SK-N-SH (cell line): ENCODE results near the gene P2RY6. TPM values are rescaled to one million over a fixed set of nuclear protein-coding genes. Genes with fewer than 3 reads are reported as not detected.
A peak's percentile ranks its signal among the peaks of the same experiment; 100 is the strongest.

Experiments
- CTCF ChIA-PET: fragments of 300-600, 350-600 bp; formaldehyde crosslinking; extraction: SDS; loops from one replicate; lab custom pipeline; 2021; lab: Yijun Ruan, JAX
- POLR2A ChIA-PET: fragments of 350-600 bp; sonication (Branson Sonifier 250); formaldehyde crosslinking; extraction: SDS; loops from one replicate; lab custom pipeline; 2020; ENCODE audit warnings: antibody characterized with exemption, inconsistent platforms; lab: Yijun Ruan, JAX
- DNase-seq: peaks from one replicate; pipeline ENCODE4 v3.0.0; 2012
- H2AFZ ChIP-seq: fragments of 200-600 bp; sonication (generic); 2 replicates; pipeline ENCODE4 v1.8.1; 2016; ENCODE audit warnings: antibody characterized with exemption, mild to moderate bottlenecking, low read depth
- H3F3A ChIP-seq: fragments of 200-600 bp; sonication (generic); replicated peaks from 2 replicates; pipeline ENCODE3; 2016; ENCODE audit warnings: antibody characterized with exemption, mild to moderate bottlenecking; ENCODE audit not compliant: insufficient read depth
- H3K27ac ChIP-seq, 2 experiments: fragments of 200-500 bp in 1 of 2; fragments of 200-600 bp in 1 of 2; sonication (Bioruptor generic) in 1 of 2; sonication (generic), shearing (Covaris generic) in 1 of 2; 2 replicates each; pipeline versions ENCODE4 v1.5.1 to v1.6.1; 2014 to 2016; ENCODE audit warnings: low read depth in 2 of 2, inconsistent platforms in 1 of 2, low read length in 1 of 2, mild to moderate bottlenecking in 1 of 2, mixed read lengths in 1 of 2
- H3K27me3 ChIP-seq: fragments of 200-600 bp; sonication (generic), shearing (Covaris generic); 2 replicates; pipeline ENCODE4 v1.6.1; 2016; ENCODE audit warnings: mixed run types; ENCODE audit not compliant: insufficient read depth
- H3K36me3 ChIP-seq, 2 experiments: fragments of 200-500 bp in 1 of 2; fragments of 200-600 bp in 1 of 2; sonication (Bioruptor generic) in 1 of 2; sonication (generic) in 1 of 2; replicated peaks in 1 of 2; 2 replicates each; pipeline versions ENCODE3 to v1.5.1; 2014 to 2016; ENCODE audit warnings: low read length in 1 of 2, mild to moderate bottlenecking in 1 of 2; ENCODE audit not compliant: insufficient read depth in 2 of 2, control insufficient read depth in 1 of 2
- H3K4me1 ChIP-seq, 2 experiments: fragments of 200-500 bp in 1 of 2; fragments of 200-600 bp in 1 of 2; sonication (Bioruptor generic) in 1 of 2; sonication (generic), shearing (Covaris generic) in 1 of 2; 2 replicates each; pipeline versions ENCODE4 v1.5.1 to v1.6.1; 2014 to 2016; ENCODE audit warnings: low read depth in 1 of 2, low read length in 1 of 2, mixed run types in 1 of 2; ENCODE audit not compliant: insufficient read depth in 2 of 2, control insufficient read depth in 1 of 2
- H3K4me2 ChIP-seq: fragments of 200-600 bp; sonication (generic), shearing (Covaris generic); 2 replicates; pipeline ENCODE4 v1.6.1; 2017; ENCODE audit warnings: mixed run types
- H3K4me3 ChIP-seq, 2 experiments: fragments of 200-500 bp in 1 of 2; fragments of 200-600 bp in 1 of 2; sonication (Bioruptor generic) in 1 of 2; sonication (generic), shearing (Covaris generic) in 1 of 2; 2 replicates each; pipeline versions ENCODE4 v1.5.1 to v1.8.1; 2014 to 2016; ENCODE audit warnings: low read depth in 2 of 2, inconsistent platforms in 1 of 2, low read length in 1 of 2, mild to moderate bottlenecking in 1 of 2, mixed read lengths in 1 of 2, moderate library complexity in 1 of 2
- H3K79me2 ChIP-seq: fragments of 200-600 bp; sonication (generic); 2 replicates; pipeline ENCODE4 v1.8.1; 2017; ENCODE audit warnings: mild to moderate bottlenecking; ENCODE audit not compliant: insufficient read depth
- H3K9ac ChIP-seq: fragments of 200-600 bp; sonication (generic); 2 replicates; pipeline ENCODE4 v1.6.1; 2017; ENCODE audit warnings: mixed run types
- H3K9me2 ChIP-seq: fragments of 200-600 bp; sonication (generic); 2 replicates; pipeline ENCODE4 v1.6.1; 2017; ENCODE audit warnings: mixed run types
- H3K9me3 ChIP-seq: fragments of 200-600 bp; sonication (generic); 2 replicates; pipeline ENCODE4 v1.6.1; 2017; ENCODE audit warnings: mixed run types, mild to moderate bottlenecking, moderate library complexity
- H4K20me1 ChIP-seq: fragments of 200-600 bp; sonication (generic); 2 replicates; pipeline ENCODE4 v1.6.1; 2017; ENCODE audit warnings: mild to moderate bottlenecking, mixed run types; ENCODE audit not compliant: insufficient read depth
- EP300 ChIP-seq, 2 experiments: IDR thresholded peaks; 2 replicates each; pipeline versions ENCODE4 v1.4.0 to v1.6.1; 2012; ENCODE audit warnings: borderline replicate concordance in 1 of 2, low read depth in 1 of 2, low read length in 1 of 2
- EZH2phosphoT487 ChIP-seq: fragments of 200-600 bp; sonication (generic); IDR thresholded peaks from 2 replicates; pipeline ENCODE4 v1.6.1; 2017; ENCODE audit warnings: low read depth, mixed run types, mild to moderate bottlenecking, antibody characterized with exemption, moderate library complexity, borderline replicate concordance
- IRF3 ChIP-seq: fragments of 150-350 bp; IDR thresholded peaks from 2 replicates; pipeline ENCODE4 v1.6.1; 2016; ENCODE audit warnings: mild to moderate bottlenecking, low read depth, low read length
- JUND ChIP-seq: IDR thresholded peaks from 2 replicates; pipeline ENCODE4 v1.4.0; 2012
- RFX5 ChIP-seq: IDR thresholded peaks from 2 replicates; pipeline ENCODE4 v1.6.1; 2012; ENCODE audit warnings: mild to moderate bottlenecking, improper control_type of control experiment, low read length
- SIN3A ChIP-seq: IDR thresholded peaks from 2 replicates; pipeline ENCODE4 v1.6.1; 2012; ENCODE audit warnings: low read depth, mild to moderate bottlenecking, low read length, moderate library complexity, borderline replicate concordance
- SMC3 ChIP-seq: IDR thresholded peaks from 2 replicates; pipeline ENCODE4 v1.6.1; 2012; ENCODE audit warnings: low read depth, low read length, improper control_type of control experiment
- TAF1 ChIP-seq: IDR thresholded peaks from 2 replicates; pipeline ENCODE4 v1.6.1; 2012; ENCODE audit warnings: low read depth, mild to moderate bottlenecking, low read length, moderate library complexity, borderline replicate concordance
- TCF12 ChIP-seq: IDR thresholded peaks from 2 replicates; pipeline ENCODE4 v1.4.0; 2012
- WGBS: methylation state at CpG from one replicate; pipeline ENCODE4 v1.1.6; 2017; ENCODE audit warnings: low lambda C conversion rate; 5-methylcytosine and 5-hydroxymethylcytosine counted together
- polyA plus RNA-seq, 3 experiments: library from polyadenylated mRNA; depleted of rRNA; stranded (reverse); fragments of >200 nt; gene quantifications; 2 replicates each; pipeline ENCODE4 v1.2.3, GENCODE V29; 2012
- TF ChIP-seq, protein P1 (sequence below): IDR thresholded peaks from 2 replicates; pipeline ENCODE4 v1.4.0; 2012; ENCODE audit warnings: low read depth
- TF ChIP-seq, protein P2 (sequence below): fragments of 150-350 bp; IDR thresholded peaks from 2 replicates; pipeline ENCODE4 v1.6.1; 2017; ENCODE audit warnings: antibody characterized with exemption, low read length, low read depth, borderline replicate concordance
- TF ChIP-seq, protein P3 (sequence below): IDR thresholded peaks from 2 replicates; pipeline ENCODE4 v1.6.1; 2012; ENCODE audit warnings: mild to moderate bottlenecking, low read depth, low read length, moderate library complexity

The P2RY6 gene
- polyA plus RNA-seq, 1 of the 3 experiments (the other 2 are of a cell fraction): 0.15 TPM

DNA sequence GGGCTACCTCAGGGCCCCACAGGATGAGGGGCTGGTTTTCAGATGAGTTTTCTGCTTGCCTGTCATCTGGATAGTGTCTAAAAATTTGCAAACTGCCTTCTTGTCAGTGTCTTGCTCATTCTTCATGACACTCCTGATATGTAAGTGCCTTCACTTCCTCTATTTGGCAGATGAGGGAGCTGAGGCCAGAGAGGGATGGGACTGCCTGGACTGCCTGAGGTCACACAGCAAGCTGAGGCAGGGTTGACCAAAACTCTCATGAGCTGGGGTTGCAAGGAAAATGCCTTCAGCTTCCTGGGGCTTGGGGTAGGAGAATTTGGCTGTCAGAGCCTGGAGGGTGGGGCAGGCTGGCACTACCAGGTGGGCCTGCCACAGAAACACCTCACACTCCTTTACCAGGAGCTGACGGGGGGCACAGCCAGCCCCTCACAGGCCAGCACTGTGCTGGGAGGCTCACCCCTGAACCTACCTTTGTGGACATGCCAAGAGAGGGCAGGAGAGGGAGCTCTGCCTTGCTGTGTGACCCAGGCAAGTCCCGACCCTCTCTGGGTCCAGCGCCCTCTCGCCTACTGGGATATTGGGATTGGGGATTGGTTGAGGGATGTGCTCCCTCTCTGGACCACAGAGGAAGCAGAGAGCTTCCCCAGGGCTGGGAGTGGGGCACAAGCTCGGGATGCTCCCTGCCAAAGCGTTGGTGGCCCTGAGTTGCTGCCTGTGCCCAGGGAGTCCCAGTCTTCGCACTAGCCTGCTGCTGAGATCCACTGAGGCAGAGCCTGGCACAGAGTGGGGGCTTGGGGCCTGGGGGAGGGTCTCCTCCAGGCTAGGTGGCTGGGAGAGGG lies 1.9 kb upstream of the P2RY6 start:
- no peaks in the 10 kb centered on the region for H3K36me3 ChIP-seq
- CTCF ChIA-PET: interaction anchor here (1.1 to 15.0 kb wide), 7 partner anchors 12 to 480 kb away, joined by 3 to 179 read pairs (median 5); no protein-coding TSS in a partner anchor

DNA sequence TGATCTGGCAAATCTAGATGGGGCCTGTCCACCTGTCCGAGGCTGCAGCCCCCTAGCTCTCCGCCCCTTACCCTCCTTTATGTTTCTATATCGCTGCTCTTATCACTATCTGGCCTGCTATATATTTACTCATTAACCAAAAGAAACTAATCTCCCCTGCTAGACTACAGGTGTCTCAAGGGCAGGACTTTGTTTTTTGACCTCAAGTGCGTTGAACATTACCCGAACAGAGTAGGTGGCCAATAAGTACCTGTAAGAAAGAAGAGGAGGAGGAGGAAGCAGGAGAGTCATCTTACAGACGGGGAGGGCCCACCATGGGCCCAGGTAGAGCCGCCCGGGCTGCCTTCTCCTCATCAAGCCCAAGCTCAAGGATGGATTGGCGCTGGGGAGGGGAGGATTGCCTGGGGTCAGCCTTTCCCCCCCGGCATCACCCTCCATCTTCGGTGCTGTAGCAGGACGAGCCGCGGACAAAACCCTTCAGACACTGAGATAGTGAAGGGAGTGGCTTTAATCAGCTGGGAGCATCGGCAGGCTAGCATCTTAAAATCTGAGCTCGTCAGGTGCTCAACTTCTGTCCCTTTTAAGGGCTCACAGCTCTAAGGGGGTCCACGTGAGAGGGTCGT lies 1.2 kb upstream of the P2RY6 start:
- ChIA-PET POLR2A (interaction anchor here (1.0 kb wide), 1 partner anchor 26 kb away, joined by 3 read pairs; no protein-coding TSS in a partner anchor), CTCF (interaction anchor here (1.1 to 15.0 kb wide), 5 partner anchors 13 to 80 kb away, joined by 3 to 179 read pairs (median 5); no protein-coding TSS in a partner anchor)
- WGBS: 77% methylated on average over 10 of the region's 18 CpGs

More for the DNA sequence above, 1.9 kb upstream of the P2RY6 start:
- H2AFZ ChIP-seq: no peak overlapping the region
- TF ChIP-seq, protein P1, sequence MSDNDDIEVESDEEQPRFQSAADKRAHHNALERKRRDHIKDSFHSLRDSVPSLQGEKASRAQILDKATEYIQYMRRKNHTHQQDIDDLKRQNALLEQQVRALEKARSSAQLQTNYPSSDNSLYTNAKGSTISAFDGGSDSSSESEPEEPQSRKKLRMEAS: no peak
- TF ChIP-seq, protein P2, sequence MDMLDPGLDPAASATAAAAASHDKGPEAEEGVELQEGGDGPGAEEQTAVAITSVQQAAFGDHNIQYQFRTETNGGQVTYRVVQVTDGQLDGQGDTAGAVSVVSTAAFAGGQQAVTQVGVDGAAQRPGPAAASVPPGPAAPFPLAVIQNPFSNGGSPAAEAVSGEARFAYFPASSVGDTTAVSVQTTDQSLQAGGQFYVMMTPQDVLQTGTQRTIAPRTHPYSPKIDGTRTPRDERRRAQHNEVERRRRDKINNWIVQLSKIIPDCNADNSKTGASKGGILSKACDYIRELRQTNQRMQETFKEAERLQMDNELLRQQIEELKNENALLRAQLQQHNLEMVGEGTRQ: no peak
- TF ChIP-seq EP300 (IDR thresholded peaks at IDR 0.05; ENCODE audit: borderline replicate concordance in 1 of 2, low read depth in 1 of 2, low read length in 1 of 2) (peak in 1 of 2 experiments; percentile 27; a peak in 1 of 4 replicates), TCF12 (peak; percentile 13; the same call in 1 of the 2 replicates)
- no peak for DNase-seq
- no peaks in the 10 kb centered on the region for H3K27me3 ChIP-seq
- no peaks in the 10 kb centered on the region for H3K9me3 ChIP-seq
- no peaks in the 10 kb centered on the region for H4K20me1 ChIP-seq
- 100% methylated on average over 5 of the region's 7 CpGs for WGBS
- no peak overlapping the region for H3K9ac ChIP-seq
- no peak overlapping the region for H3K4me3 ChIP-seq
- H3K27ac ChIP-seq: peak overlapping the region in 1 of 2 experiments; percentile 97; a peak in 2 of 4 replicates
- H3F3A ChIP-seq: no peaks in the 10 kb centered on the region
- peaks cover 3 to 59% of the 10 kb centered on the region in 2 experiments; a peak in 2 of 4 replicates for H3K4me1 ChIP-seq
- no peak overlapping the region for H3K4me2 ChIP-seq
- POLR2A ChIA-PET: interaction anchor here (1.0 to 1.2 kb wide), 2 partner anchors 25 to 128 kb away, joined by 3 to 4 read pairs; partner anchors contain the start of gene FCHSD2
- H3K79me2 ChIP-seq: no peaks in the 10 kb centered on the region
- H3K9me2 ChIP-seq: no peaks in the 10 kb centered on the region

More for the DNA sequence above, 1.2 kb upstream of the P2RY6 start:
- no peak overlapping the region for H3K4me2 ChIP-seq
- H3K79me2 ChIP-seq: no peaks in the 10 kb centered on the region
- no peak overlapping the region for H2AFZ ChIP-seq
- no peak overlapping the region for H3K9ac ChIP-seq
- H3F3A ChIP-seq: no peaks in the 10 kb centered on the region
- no peaks in the 10 kb centered on the region for H3K9me2 ChIP-seq
- no peaks in the 10 kb centered on the region for H3K36me3 ChIP-seq
- no peaks in the 10 kb centered on the region for H3K9me3 ChIP-seq
- H3K4me1 ChIP-seq: peaks cover 3 to 62% of the 10 kb centered on the region in 2 experiments; a peak in 2 of 4 replicates
- peak overlapping the region in 1 of 2 experiments; percentile 97; a peak in 2 of 4 replicates for H3K27ac ChIP-seq
- no peak for TF ChIP-seq TCF12
- no peak for TF ChIP-seq SMC3
- TF ChIP-seq, protein P3, sequence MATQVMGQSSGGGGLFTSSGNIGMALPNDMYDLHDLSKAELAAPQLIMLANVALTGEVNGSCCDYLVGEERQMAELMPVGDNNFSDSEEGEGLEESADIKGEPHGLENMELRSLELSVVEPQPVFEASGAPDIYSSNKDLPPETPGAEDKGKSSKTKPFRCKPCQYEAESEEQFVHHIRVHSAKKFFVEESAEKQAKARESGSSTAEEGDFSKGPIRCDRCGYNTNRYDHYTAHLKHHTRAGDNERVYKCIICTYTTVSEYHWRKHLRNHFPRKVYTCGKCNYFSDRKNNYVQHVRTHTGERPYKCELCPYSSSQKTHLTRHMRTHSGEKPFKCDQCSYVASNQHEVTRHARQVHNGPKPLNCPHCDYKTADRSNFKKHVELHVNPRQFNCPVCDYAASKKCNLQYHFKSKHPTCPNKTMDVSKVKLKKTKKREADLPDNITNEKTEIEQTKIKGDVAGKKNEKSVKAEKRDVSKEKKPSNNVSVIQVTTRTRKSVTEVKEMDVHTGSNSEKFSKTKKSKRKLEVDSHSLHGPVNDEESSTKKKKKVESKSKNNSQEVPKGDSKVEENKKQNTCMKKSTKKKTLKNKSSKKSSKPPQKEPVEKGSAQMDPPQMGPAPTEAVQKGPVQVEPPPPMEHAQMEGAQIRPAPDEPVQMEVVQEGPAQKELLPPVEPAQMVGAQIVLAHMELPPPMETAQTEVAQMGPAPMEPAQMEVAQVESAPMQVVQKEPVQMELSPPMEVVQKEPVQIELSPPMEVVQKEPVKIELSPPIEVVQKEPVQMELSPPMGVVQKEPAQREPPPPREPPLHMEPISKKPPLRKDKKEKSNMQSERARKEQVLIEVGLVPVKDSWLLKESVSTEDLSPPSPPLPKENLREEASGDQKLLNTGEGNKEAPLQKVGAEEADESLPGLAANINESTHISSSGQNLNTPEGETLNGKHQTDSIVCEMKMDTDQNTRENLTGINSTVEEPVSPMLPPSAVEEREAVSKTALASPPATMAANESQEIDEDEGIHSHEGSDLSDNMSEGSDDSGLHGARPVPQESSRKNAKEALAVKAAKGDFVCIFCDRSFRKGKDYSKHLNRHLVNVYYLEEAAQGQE: no peak
- TF ChIP-seq, protein P2: no peak
- TF ChIP-seq EZH2phosphoT487: no peak
- TF ChIP-seq TAF1: no peak
- no peak for TF ChIP-seq JUND
- no peak for TF ChIP-seq RFX5
- no peak for TF ChIP-seq IRF3
- TF ChIP-seq SIN3A: no peak
- H3K4me3 ChIP-seq: no peak overlapping the region
- no peaks in the 10 kb centered on the region for H3K27me3 ChIP-seq
- no peaks in the 10 kb centered on the region for H4K20me1 ChIP-seq
- DNase-seq: no peak
